T-helper 2 cell treated with Interferon-gamma antibody and Interleukin-4, amounts not matched to agents 100 ng/mL and 5 ng/mL, for 36 hours (primary cell): ENCODE measurements around the gene ARMH4. TPM values are rescaled to one million over a fixed set of nuclear protein-coding genes. Genes with fewer than 3 reads are reported as not detected.

Experiments used
- intact Hi-C: fragments of 100-400 bp; cut with micrococcal nuclease; formaldehyde crosslinking; loops from one replicate; pipeline ENCODE4 v1.15.1; 2023
- total RNA-seq: library from RNA; stranded (reverse); gene quantifications from 2 replicates; pipeline ENCODE4 v1.2.3, GENCODE V29; 2022

ARMH4 gene
- total RNA-seq, 1 donor from 2014 or later: not detected

DNA sequence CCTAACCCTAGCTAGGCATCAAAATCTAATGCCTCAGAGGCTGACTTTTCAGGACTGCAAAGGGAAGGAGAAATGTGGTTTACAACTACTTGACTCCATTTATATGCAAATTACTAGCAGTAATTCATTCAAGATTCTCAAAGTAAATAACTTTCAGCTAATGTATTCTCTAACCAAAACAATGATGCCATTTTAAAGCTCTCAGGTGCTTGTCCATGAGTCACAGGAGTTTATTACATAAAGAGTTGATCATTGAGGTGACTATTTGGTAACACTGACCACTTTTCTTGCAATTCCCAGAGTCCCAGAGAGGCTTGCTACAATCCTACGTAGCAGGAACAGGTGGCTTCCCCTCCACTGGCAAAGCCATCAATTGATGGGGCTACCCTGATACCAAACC lies 177.1 kb downstream of the ARMH4 start:
- intact Hi-C loops: no loop called here

DNA sequence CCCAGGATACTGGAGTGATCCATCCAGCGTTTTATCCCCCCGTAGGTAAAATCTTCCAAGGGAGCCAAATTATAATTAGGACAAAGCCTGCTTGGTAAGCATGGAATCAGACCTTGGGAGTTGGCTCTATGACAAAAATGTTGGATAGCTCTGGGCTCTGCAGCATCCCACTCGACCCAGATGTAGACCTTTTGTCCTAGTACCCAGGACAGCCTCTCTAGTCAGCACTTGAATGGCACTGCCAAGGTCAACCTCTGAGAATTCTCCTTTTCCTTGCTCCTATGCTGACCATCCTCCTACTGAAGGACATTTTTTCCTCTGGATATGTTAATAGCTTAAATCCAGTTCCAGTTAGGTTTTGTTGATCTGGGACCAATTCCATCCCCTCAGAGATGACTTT lies 181.4 kb downstream of the ARMH4 start:
- intact Hi-C loops: no loop called here

DNA sequence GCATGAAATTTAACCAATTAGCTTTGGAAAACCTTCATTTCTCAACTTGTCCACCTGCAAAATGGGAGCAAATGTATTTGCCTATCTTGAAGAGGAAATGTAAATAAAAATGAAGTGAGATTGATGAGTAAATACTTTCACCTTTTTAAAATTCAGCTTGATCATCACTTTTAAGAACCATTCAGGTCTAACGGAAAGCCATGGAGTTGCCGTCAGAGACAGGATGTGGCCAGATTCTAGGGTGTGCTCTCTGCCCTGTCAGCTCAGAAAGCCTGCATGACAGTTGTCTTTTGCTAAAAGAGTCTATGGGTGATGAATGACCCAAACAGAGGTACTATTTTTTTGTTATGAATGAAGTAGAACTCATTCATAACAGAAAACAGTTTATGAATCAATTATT lies 181.8 kb downstream of the ARMH4 start:
- intact Hi-C loops: no loop called here

DNA sequence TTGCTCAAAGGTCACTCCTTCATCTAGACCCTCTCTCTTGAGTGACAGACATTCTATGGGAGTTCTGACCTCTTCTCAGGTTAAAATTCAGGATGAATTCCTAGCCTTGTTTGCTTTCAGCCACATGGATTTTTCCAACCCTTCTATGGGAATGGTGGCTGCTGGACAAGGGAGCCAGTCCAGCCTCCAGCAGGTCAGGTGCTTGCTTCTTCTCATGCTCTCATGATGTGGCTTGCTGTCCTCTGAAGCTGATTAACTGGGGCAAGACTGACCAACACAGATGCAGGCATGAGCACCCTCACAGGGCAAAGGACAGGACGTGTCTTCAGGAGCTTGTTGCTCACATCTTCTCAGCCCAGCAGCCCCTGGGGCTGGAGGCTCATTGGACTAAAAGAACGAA lies 188.9 kb downstream of the ARMH4 start:
- intact Hi-C loops: no loop called here

DNA sequence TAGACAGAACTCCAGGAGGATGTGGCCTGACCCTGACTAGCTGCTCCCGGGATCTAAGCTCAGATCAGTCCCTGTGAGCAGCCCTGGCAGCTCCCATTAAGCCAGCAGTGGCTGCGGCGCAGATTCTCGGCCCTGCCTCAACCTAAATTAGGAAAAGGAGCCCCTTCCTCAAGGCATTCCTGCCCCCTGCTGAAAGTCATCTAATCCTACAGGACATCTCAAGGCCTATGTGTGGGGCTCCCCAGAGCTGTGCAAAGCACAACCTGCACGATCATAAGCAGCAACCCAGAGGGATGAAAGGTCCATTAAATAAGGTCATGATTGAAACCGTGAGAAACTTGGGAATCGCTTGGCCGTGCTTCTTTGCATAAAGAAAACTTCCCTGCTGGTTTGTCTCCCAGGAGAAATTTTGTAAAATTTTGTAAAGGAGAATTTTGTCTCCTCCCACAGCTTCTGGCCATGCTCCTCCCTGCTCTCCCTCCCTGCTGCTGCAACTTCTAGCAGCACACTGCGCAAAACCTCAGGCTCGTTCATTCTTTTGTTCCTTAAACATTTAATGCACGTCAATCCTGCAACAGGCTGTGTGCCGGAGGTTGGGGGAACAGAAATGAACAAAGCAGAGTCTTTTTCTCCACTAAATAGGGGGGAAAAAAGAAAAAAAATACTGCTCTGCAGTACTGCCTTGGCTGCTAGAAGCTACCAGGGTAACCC lies 189.5 kb downstream of the ARMH4 start:
- intact Hi-C loops: no loop called here

DNA sequence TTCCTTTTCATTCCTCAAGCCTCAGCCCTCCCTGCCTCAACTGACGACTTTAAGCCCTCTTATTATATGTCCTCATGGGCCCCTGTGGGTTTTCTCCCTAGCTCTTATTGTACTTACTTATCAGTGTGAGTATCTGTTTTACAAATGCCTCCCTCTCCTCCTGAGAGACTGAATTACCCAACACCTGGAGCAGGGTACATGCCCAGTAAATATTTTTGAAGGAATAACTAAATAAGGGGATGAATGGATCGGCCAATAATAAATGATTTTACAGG lies 190.3 kb downstream of the ARMH4 start:
- intact Hi-C loops: no loop called here

DNA sequence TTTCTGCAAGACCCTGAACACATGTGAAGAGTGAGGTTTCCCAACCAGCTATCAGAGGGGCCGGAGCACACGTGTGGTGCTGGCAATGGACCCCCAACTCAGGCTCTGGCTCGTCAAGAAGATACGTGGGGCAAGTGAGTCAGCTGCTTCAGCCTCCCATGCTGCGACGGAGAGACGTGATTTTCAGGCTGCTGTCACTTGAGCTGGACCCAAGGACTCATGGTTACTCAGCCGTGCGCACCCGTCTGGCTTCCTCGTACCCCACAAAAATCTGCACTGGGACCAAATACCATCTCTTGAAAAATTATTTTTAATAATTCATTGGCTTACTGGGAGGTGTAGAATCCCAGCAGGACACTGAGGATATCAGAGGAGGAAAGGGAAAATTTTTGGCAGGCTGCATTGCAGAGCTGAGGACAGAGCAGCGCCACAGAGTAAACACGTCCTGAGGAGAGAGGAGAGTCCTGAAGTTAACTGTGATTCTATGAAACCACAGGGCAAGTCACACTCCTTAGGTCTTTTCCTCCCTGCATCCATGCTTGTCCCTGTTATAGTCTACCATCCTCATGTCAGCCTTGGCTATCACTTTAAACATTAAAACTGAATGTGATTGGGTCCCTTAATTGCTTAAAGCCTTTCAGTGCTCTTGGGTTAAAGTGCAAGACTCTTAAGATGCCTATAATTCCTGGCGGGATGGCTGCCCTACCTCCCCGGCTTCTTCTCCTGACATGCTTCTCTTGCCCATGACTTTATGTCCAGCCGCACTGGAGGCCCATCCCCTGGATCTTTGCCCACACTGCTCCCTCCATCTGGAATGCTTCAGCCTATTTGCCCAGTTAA lies 190.8 kb downstream of the ARMH4 start:
- intact Hi-C loops: no loop called here

DNA sequence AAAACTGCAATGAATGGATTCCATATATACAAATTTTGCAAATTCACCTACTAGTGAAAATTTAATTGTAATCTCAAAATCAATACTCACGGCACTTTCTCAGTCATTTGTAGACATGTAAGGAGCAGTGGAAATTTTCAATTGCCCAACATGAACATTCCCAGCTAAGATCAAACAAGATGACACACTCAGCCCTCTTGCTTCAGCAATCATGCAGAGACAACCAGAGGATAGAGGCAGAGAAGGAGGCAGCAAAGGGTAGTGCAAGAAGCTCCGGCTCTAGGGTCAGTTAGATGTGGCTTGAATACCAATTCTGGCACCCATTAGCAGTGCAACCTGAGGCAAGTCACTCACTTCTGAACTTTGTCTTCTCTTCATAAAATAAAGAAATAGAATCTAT lies 194.6 kb downstream of the ARMH4 start:
- intact Hi-C loops: no loop called here

Other genes with a start within 250 kb of the ARMH4 start
- gene ACTR10, start 47.9 kb upstream of the ARMH4 start, total RNA-seq: 44.3 and 47.7 TPM in 2 replicates
- gene PSMA3, start 92.6 kb upstream of the ARMH4 start, total RNA-seq: 354 and 356 TPM in 2 replicates
- 27.3 and 27.4 TPM in 2 replicates for gene ARID4A, start 146.3 kb upstream of the ARMH4 start, total RNA-seq
- gene TOMM20L, start 243.7 kb upstream of the ARMH4 start, total RNA-seq: not detected in 2 replicates